WI38 (cell line): ENCODE results near the gene CIAO2B.

Experiments
- H3K4me3 ChIP-seq: 2 replicates; pipeline ENCODE4 v1.5.1; 2011; ENCODE audit warnings: low read depth, mild to moderate bottlenecking, control low read depth, low read length
- TF ChIP-seq, protein P1 (sequence below): IDR thresholded peaks from 2 replicates; pipeline ENCODE4 v1.5.1; 2012; ENCODE audit warnings: low read depth, mild to moderate bottlenecking, control low read depth, low read length

Gene CIAO2B

GRCh38 chr16:66952430-66953110 lies 18.4 kb upstream of the CIAO2B start:
- TF ChIP-seq, protein P1, sequence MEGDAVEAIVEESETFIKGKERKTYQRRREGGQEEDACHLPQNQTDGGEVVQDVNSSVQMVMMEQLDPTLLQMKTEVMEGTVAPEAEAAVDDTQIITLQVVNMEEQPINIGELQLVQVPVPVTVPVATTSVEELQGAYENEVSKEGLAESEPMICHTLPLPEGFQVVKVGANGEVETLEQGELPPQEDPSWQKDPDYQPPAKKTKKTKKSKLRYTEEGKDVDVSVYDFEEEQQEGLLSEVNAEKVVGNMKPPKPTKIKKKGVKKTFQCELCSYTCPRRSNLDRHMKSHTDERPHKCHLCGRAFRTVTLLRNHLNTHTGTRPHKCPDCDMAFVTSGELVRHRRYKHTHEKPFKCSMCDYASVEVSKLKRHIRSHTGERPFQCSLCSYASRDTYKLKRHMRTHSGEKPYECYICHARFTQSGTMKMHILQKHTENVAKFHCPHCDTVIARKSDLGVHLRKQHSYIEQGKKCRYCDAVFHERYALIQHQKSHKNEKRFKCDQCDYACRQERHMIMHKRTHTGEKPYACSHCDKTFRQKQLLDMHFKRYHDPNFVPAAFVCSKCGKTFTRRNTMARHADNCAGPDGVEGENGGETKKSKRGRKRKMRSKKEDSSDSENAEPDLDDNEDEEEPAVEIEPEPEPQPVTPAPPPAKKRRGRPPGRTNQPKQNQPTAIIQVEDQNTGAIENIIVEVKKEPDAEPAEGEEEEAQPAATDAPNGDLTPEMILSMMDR, result no peak
- no peak overlapping the region for H3K4me3 ChIP-seq

DNA sequence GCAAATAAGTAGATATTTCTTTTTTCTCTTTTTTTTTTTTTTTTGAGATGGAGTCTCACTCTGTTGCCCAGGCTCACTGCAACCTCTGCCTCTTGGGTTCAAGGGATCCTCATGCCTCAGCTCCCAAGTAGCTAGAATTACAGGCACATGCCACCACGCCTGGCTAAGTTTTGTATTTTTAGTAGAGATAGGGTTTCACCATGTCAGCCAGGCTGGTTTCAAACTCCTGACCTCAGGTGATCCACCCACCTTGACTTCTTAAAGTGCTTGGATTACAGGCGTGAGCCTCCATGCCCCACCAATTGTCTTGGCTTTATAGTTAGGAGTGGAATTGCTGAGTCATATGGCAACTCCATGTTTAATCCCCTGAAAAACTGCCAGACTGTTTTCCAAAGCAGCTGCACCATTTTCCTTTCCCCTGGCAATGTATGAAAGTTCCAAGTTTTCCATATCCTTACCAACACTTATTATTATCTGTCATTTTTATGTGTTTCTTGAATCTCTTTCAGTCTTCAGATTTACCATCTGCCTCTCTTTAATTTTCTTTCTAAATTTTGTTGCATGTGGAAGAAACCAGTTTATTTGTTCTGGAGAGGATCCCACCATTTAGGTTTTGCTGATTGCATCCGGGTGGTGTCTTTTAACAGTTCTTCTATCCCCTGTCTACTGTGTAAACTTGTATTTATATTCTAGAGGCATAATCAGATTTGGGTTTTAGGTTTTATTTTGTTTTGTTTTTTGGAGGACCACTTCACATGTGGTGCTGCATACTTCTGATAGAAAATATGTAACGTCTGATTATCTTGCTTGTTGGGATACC lies 17.0 kb upstream of the CIAO2B start:
- TF ChIP-seq, protein P1, result no peak

DNA sequence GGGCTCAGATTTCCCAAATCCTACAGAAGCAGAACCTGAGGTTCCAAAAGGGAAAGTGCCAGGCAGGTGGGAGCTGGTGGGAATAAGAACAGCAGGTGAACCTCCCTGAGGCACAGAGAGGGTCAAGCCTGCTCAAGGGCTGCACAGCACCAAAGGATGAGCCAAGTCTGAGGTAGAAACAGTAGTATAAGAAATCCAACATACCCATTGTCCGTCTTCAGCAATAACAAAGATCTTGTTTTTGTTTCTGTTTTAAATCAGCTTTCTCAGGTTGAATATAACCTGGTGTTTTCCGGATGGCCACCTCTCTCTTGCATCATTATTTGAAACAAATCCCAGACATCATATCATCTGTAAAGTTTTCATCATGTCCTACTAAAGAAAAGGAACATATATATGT lies 16.2 kb upstream of the CIAO2B start:
- TF ChIP-seq, protein P1, result no peak
- no peak overlapping the region for H3K4me3 ChIP-seq

More for the DNA sequence above, 17.0 kb upstream of the CIAO2B start:
- no peak overlapping the region for H3K4me3 ChIP-seq

DNA sequence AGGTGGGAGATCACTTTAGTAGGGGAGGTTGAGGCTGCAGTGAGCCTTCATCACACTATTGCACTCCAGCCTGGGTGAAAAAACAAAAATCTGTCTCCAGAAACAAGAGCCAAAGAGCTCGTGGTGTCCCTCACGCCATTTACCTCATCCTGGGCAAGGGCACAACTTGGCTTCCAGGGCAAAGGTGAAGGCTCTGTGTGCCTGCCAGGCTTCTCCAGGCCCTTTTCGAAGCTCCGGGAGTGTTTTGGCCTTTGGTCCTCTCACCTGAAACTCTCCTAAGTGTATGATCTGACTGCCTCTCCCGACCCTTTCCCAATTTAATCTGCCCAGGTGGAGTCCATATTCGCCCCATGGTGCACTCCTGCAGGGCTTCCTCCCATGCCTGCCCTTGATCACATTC lies 15.3 kb upstream of the CIAO2B start:
- TF ChIP-seq, protein P1, result no peak
- H3K4me3 ChIP-seq, result no peak overlapping the region

- H3K4me3 ChIP-seq, result no peak overlapping the region; the same call in 1 of the 2 replicates
- TF ChIP-seq, protein P1, result no peak
Measured at GRCh38 chr16:66948837-66949225, 14.6 kb upstream of the CIAO2B start.

- TF ChIP-seq, protein P1, result no peak
- peak overlapping the region; percentile 48 for H3K4me3 ChIP-seq
Measured at GRCh38 chr16:66948134-66948836, 14.1 kb upstream of the CIAO2B start.
